ENCODE results near the gene TCL1B.

- no peak for TF ChIP-seq ARNT (IDR thresholded peaks at IDR 0.05)
- no peak for TF ChIP-seq FOXA1 (IDR thresholded peaks at IDR 0.05)
- no peak for TF ChIP-seq FOXK2 (IDR thresholded peaks at IDR 0.05)
- TF ChIP-seq FOXM1 (IDR thresholded peaks at IDR 0.05; ENCODE audit: borderline replicate concordance): no peak
- no peak for TF ChIP-seq L3MBTL2 (conservative IDR thresholded peaks at IDR 0.05)
- no peak for TF ChIP-seq SUZ12 (IDR thresholded peaks at IDR 0.05)
- no peak for TF ChIP-seq SP1 (IDR thresholded peaks at IDR 0.05)
- TF ChIP-seq HDGF (IDR thresholded peaks at IDR 0.05; ENCODE audit: borderline replicate concordance): no peak
- TF ChIP-seq TARDBP (IDR thresholded peaks at IDR 0.05): no peak
- TF ChIP-seq ELF4 (IDR thresholded peaks at IDR 0.05): no peak
- no peak for TF ChIP-seq BHLHE40 (IDR thresholded peaks at IDR 0.05; ENCODE audit: borderline replicate concordance)
These were observed 22.2 kb upstream of the TCL1B start for GRCh38 chr14:95664066-95664465.
